ENCODE results near the gene OGFOD3. TPM values are rescaled to one million over a fixed set of nuclear protein-coding genes. Genes with fewer than 3 reads are reported as not detected.

OGFOD3 gene
- total and polyA plus RNA-seq, 9 of the 15 experiments (the other 6 are each of a cell fraction or from before 2014, with no cell fraction given), result 0.69 to 44.7 (median 18.9) TPM

- WGBS (ENCODE audit: insufficient coverage, low coverage, missing lambda C conversion rate), result 66% methylated on average over 13 of the region's 37 CpGs
- intact Hi-C loops (cut with micrococcal nuclease) (no loop called here), in situ Hi-C loops (cut with MboI) (no loop called here)
- H2AFZ ChIP-seq (ENCODE audit: low read depth, low read length), result no peak overlapping the region
- no peaks in the 10 kb centered on the region for H3K79me2 ChIP-seq (ENCODE audit: control insufficient read depth, insufficient read depth, low read length)
- DNase-seq (ENCODE audit: extremely low read depth in 1 of 4, low spot score in 3 of 4) (no peak), FAIRE-seq (no peak), ATAC-seq (no peak)
- H4K20me1 ChIP-seq (replicated peaks; ENCODE audit: control insufficient read depth, insufficient read depth, low read length), result no peaks in the 10 kb centered on the region
- no peaks in the 10 kb centered on the region for H3K9me1 ChIP-seq (ENCODE audit: control insufficient read depth, insufficient read depth, low read length)
- no TSS peak for BruUV-seq (replicated peaks)
- H3K36me3 ChIP-seq (ENCODE audit: control insufficient read depth, insufficient read depth, low read length), result no peaks in the 10 kb centered on the region
- no peaks in the 10 kb centered on the region for H3K9me3 ChIP-seq (replicated peaks; ENCODE audit: control insufficient read depth, insufficient read depth, low read depth, low read length)
- no peaks in the 10 kb centered on the region for H3K27me3 ChIP-seq (ENCODE audit: control insufficient read depth in 2 of 2, insufficient read depth in 2 of 2, low read length in 2 of 2)
- ChIA-PET CTCF (ENCODE audit: low intra/inter-chr PET ratio) (no interaction called here), POLR2A (interaction anchor here (0.6 to 1.3 kb wide), 3 partner anchors 8 to 28 kb away, joined by 3 to 4 read pairs (median 3); no protein-coding TSS in a partner anchor)
- H3K4me3 ChIP-seq, result no peak overlapping the region
- H3K4me2 ChIP-seq (ENCODE audit: insufficient read depth, low read length), result no peak overlapping the region
- no peak overlapping the region for H3K27ac ChIP-seq (ENCODE audit: extremely low read depth, low read depth, low read length)
- peaks cover 0 to 58% of the 10 kb centered on the region in 2 experiments; a peak in 3 of 5 replicates for H3K4me1 ChIP-seq (replicated peaks in 1 of 2; ENCODE audit: control insufficient read depth in 2 of 2, insufficient read depth in 2 of 2, low read length in 2 of 2)
- peak overlapping the region in 1 of 2 experiments; percentile 32; a peak in 1 of 4 replicates for H3K9ac ChIP-seq (ENCODE audit: insufficient read depth in 1 of 2, low read depth in 2 of 2, low read length in 2 of 2)
- TF ChIP-seq CREB1 (IDR thresholded peaks at IDR 0.05) (no peak), CREB1 (CRISPR knock-in tag; IDR thresholded peaks at IDR 0.05) (no peak), GATAD2B (IDR thresholded peaks at IDR 0.05; ENCODE audit: borderline replicate concordance) (no peak), TCF7L2 (IDR thresholded peaks at IDR 0.05; ENCODE audit: low read depth, low read length) (no peak), HOXB6 (CRISPR knock-in tag; IDR thresholded peaks at IDR 0.05; ENCODE audit: borderline replicate concordance) (no peak), CREB3L1 (IDR thresholded peaks at IDR 0.05; ENCODE audit: borderline replicate concordance, low read depth) (no peak), ATF1 (CRISPR knock-in tag; IDR thresholded peaks at IDR 0.05) (no peak), ATF1 (tag; IDR thresholded peaks at IDR 0.05) (no peak), ADNP (tag; IDR thresholded peaks at IDR 0.05) (no peak), POLR3G (IDR thresholded peaks at IDR 0.05; ENCODE audit: extremely low read depth, insufficient read length, insufficient replicate concordance) (no peak), ZNF518B (CRISPR knock-in tag; IDR thresholded peaks at IDR 0.05) (no peak), MYC (IDR thresholded peaks at IDR 0.05; ENCODE audit: low read depth, low read length) (no peak), MYC (CRISPR knock-in tag; IDR thresholded peaks at IDR 0.05; ENCODE audit: borderline replicate concordance, low read depth) (no peak), ELK3 (CRISPR knock-in tag; IDR thresholded peaks at IDR 0.05) (no peak)
Measured at GRCh38 chr17:82373731-82374625, 44.4 kb downstream of the OGFOD3 start.
